Endothelial cell of umbilical vein (primary cell): Measurements from ENCODE around the gene TRAPPC10. TPM values are rescaled to one million over a fixed set of nuclear protein-coding genes. Genes with fewer than 3 reads are reported as not detected.

Source experiments
- BruUV-seq: library from RNA; stranded (reverse); fragments of 400-500 nt; replicated peaks from 2 replicates; lab custom pipeline; 2021; lab: Mats Ljungman, UMichigan
- CTCF ChIA-PET: fragments of 300-600, 350-600 bp; sonication (Branson Sonifier 250); formaldehyde crosslinking; loops from one replicate; lab custom pipeline; 2021; ENCODE audit warnings: antibody characterized with exemption, inconsistent platforms; lab: Charles Lee
- POLR2A ChIA-PET: fragments of 300-600, 350-600 bp; sonication (Branson Sonifier 250); formaldehyde crosslinking; loops from one replicate; lab custom pipeline; 2021; ENCODE audit warnings: antibody characterized with exemption, inconsistent platforms; lab: Charles Lee
- DNase-seq: peaks from one replicate; pipeline ENCODE4 v3.0.0-alpha.2; 2011; ENCODE audit warnings: low read depth, low spot score
- FAIRE-seq: peaks from 2 replicates; lab custom pipeline; 2011; peaks lifted over from hg19 to GRCh38; lab: Jason Lieb, UNC
- H2AFZ ChIP-seq: 2 replicates; pipeline ENCODE4 v1.6.0; 2012; ENCODE audit warnings: low read depth, low read length, control low read depth, inconsistent platforms
- H3K27ac ChIP-seq: 2 replicates; pipeline ENCODE4 v1.5.1; 2011; ENCODE audit warnings: low read depth, mild to moderate bottlenecking, control low read depth, low read length, moderate library complexity; ENCODE audit not compliant: insufficient read depth
- H3K27me3 ChIP-seq, 2 experiments: 2 replicates each; pipeline versions ENCODE4 v1.6.0 to v1.6.1; 2011; ENCODE audit warnings: low read length in 2 of 2, mixed read lengths in 1 of 2; ENCODE audit not compliant: control insufficient read depth in 2 of 2, insufficient read depth in 2 of 2
- H3K36me3 ChIP-seq, 2 experiments: 2 replicates in 1 of 2; 3 replicates in 1 of 2; pipeline ENCODE4 v1.5.1; 2011; ENCODE audit warnings: low read length in 2 of 2, mild to moderate bottlenecking in 1 of 2, moderate library complexity in 1 of 2; ENCODE audit not compliant: control insufficient read depth in 2 of 2, insufficient read depth in 2 of 2; ENCODE audit errors: extremely low read depth in 1 of 2
- H3K4me1 ChIP-seq: 3 replicates; pipeline ENCODE4 v1.5.1; 2011; ENCODE audit warnings: mild to moderate bottlenecking, low read length; ENCODE audit not compliant: control insufficient read depth, insufficient read depth; ENCODE audit errors: extremely low read depth
- H3K4me2 ChIP-seq: 2 replicates; pipeline ENCODE4 v1.6.1; 2011; ENCODE audit warnings: low read length, control low read depth, mixed read lengths; ENCODE audit not compliant: insufficient read depth
- H3K4me3 ChIP-seq, 3 experiments: fragments of 200-600 bp in 1 of 3; sonication (generic), shearing (Covaris generic) in 1 of 3; replicated peaks in 1 of 3; 2 replicates each; pipeline ENCODE4 v1.5.1; 2011 to 2016; ENCODE audit warnings: control low read depth in 3 of 3, low read length in 3 of 3, mild to moderate bottlenecking in 2 of 3, inconsistent platforms in 1 of 3, low read depth in 1 of 3, moderate library complexity in 1 of 3; ENCODE audit not compliant: insufficient read depth in 1 of 3
- H3K79me2 ChIP-seq: 2 replicates; pipeline ENCODE4 v1.6.0; 2012; ENCODE audit warnings: low read length, inconsistent platforms; ENCODE audit not compliant: control insufficient read depth, insufficient read depth
- H3K9ac ChIP-seq: replicated peaks from 2 replicates; pipeline ENCODE3; 2011; ENCODE audit warnings: low read length, control low read depth; ENCODE audit not compliant: insufficient read depth; ENCODE audit errors: extremely low read depth
- H3K9me1 ChIP-seq: replicated peaks from 3 replicates; pipeline ENCODE4 v1.6.0; 2011; ENCODE audit warnings: mild to moderate bottlenecking, low read length; ENCODE audit not compliant: control insufficient read depth, insufficient read depth; ENCODE audit errors: extremely low read depth
- H3K9me3 ChIP-seq: replicated peaks from 2 replicates; pipeline ENCODE4 v1.5.1; 2012; ENCODE audit warnings: low read length, inconsistent platforms; ENCODE audit not compliant: control insufficient read depth, insufficient read depth
- H4K20me1 ChIP-seq: replicated peaks from 2 replicates; pipeline ENCODE3; 2011; ENCODE audit warnings: mild to moderate bottlenecking, low read length; ENCODE audit not compliant: control insufficient read depth, insufficient read depth; ENCODE audit errors: extremely low read depth
- CTCF ChIP-seq, 2 donors: IDR thresholded peaks; 1 replicate in 1 of 2; 2 replicates in 1 of 2; pipeline ENCODE4 v1.5.1; 2011; ENCODE audit warnings: low read length in 2 of 2, mild to moderate bottlenecking in 2 of 2, moderate library complexity in 2 of 2, control low read depth in 1 of 2, inconsistent platforms in 1 of 2, low read depth in 1 of 2; ENCODE audit not compliant: insufficient read depth in 1 of 2; ENCODE audit errors: extremely low read depth in 1 of 2
- EZH2 ChIP-seq: IDR thresholded peaks from 2 replicates; pipeline ENCODE4 v1.6.1; 2012; ENCODE audit warnings: borderline replicate concordance, low read depth, mild to moderate bottlenecking, moderate library complexity, low read length, inconsistent platforms; ENCODE audit not compliant: severe bottlenecking
- FOS ChIP-seq: IDR thresholded peaks from 2 replicates; pipeline ENCODE4 v1.6.1; 2011; ENCODE audit warnings: mild to moderate bottlenecking, low read length, moderate library complexity, borderline replicate concordance; ENCODE audit not compliant: insufficient read depth
- GATA2 ChIP-seq: IDR thresholded peaks from 2 replicates; pipeline ENCODE4 v1.7.0; 2011; ENCODE audit warnings: low read depth, mild to moderate bottlenecking, moderate library complexity, mixed read lengths, low read length; ENCODE audit not compliant: insufficient read length, insufficient read depth
- POLR2A ChIP-seq: IDR thresholded peaks from 2 replicates; pipeline ENCODE4 v1.6.1; 2012; ENCODE audit warnings: low read depth, mild to moderate bottlenecking, control low read depth, low read length
- POLR2AphosphoS5 ChIP-seq: IDR thresholded peaks from 2 replicates; pipeline ENCODE4 v1.6.1; 2012; ENCODE audit warnings: low read depth, mild to moderate bottlenecking, control low read depth, low read length, moderate library complexity; ENCODE audit not compliant: insufficient read depth
- dilution Hi-C: fragments of 300-500 bp; cut with MboI; formaldehyde crosslinking; loops from one replicate; pipeline ENCODE4 v1.15.0; 2019; ENCODE audit warnings: low sequenced_read_pairs; ENCODE audit not compliant: extremely low pct_ligation_motif_present
- intact Hi-C: fragments of 100-400 bp; cut with micrococcal nuclease; formaldehyde crosslinking; loops from one replicate; pipeline ENCODE4 v1.10.0; 2022
- polyA plus RNA-seq, 4 experiments: library from polyadenylated mRNA; depleted of rRNA in 3 of 4; stranded (reverse) in 3 of 4; unstranded in 1 of 4; fragments of >200 nt; gene quantifications; 2 replicates each; pipeline versions ENCODE4 v1.2.1 to v1.2.3, GENCODE V29; 2011 to 2012; ENCODE audit warnings: missing spikeins in 1 of 4
- total RNA-seq: library from RNA; stranded (reverse); gene quantifications from 2 replicates; pipeline ENCODE4 v1.2.3, GENCODE V29; 2021

The TRAPPC10 gene
- total and polyA plus RNA-seq, 2 donors (not counting 3 experiments of a cell fraction or from before 2014, with no cell fraction given), result 21.5 to 33.6 TPM

GRCh38 chr21:44006017-44006619 is 6.0 kb upstream of the TRAPPC10 start:
- ChIA-PET POLR2A (no interaction called here), CTCF (interaction anchor here (1.4 kb wide), 1 partner anchor 10 kb away, joined by 4 read pairs; no protein-coding TSS in a partner anchor)
- peak; percentile 84 for TF ChIP-seq FOS
- no peak for TF ChIP-seq CTCF (IDR thresholded peaks at IDR 0.05; ENCODE audit: extremely low read depth in 1 of 2, insufficient read depth in 1 of 2, low read depth in 1 of 2, low read length in 2 of 2)
- peak; percentile 53 for TF ChIP-seq GATA2
- no peak for TF ChIP-seq POLR2A
- no peak for TF ChIP-seq EZH2
- TF ChIP-seq POLR2AphosphoS5, result peak; percentile 26
- DNase-seq (peak; percentile 56), FAIRE-seq (peak; percentile 71)
- no peak overlapping the region for H3K4me3 ChIP-seq
- dilution Hi-C loops (no loop called here), intact Hi-C loops (no loop called here)
- no peaks in the 10 kb centered on the region for H3K9me3 ChIP-seq
- BruUV-seq, result no TSS peak
- no peaks in the 10 kb centered on the region for H4K20me1 ChIP-seq
- H3K9me1 ChIP-seq, result no peaks in the 10 kb centered on the region
- peaks cover 16% of the 10 kb centered on the region for H3K4me1 ChIP-seq
- H3K9ac ChIP-seq, result no peak overlapping the region
- H2AFZ ChIP-seq, result peak overlapping the region; percentile 71
- H3K27me3 ChIP-seq, result no peaks in the 10 kb centered on the region
- no peak overlapping the region for H3K4me2 ChIP-seq
- H3K79me2 ChIP-seq, result no peaks in the 10 kb centered on the region
- H3K27ac ChIP-seq, result peak overlapping the region; percentile 57
- H3K36me3 ChIP-seq, result no peaks in the 10 kb centered on the region
